Tibial nerve (tissue), 4 donors: ENCODE measurements around the gene LZTS3.

Experiments
- CTCF ChIP-seq, 5 experiments: fragments of 200-600 bp in 3 of 5; fragments of 450-650 bp in 2 of 5; sonication (generic) in 3 of 5; IDR thresholded peaks; one replicate each; pipeline ENCODE4 v1.5.1; 2016 to 2019; ENCODE audit warnings: antibody characterized with exemption in 5 of 5, mild to moderate bottlenecking in 3 of 5, moderate library complexity in 2 of 5
- EP300 ChIP-seq, 2 donors: sonication (generic); formaldehyde crosslinking; IDR thresholded peaks; one replicate each; pipeline ENCODE4 v1.6.1; 2017; ENCODE audit warnings: antibody characterized with exemption in 2 of 2, mild to moderate bottlenecking in 1 of 2
- POLR2A ChIP-seq, 2 donors: fragments of 450-650 bp; IDR thresholded peaks; one replicate each; pipeline ENCODE4 v1.6.1; 2017; ENCODE audit warnings: antibody characterized with exemption in 2 of 2, mild to moderate bottlenecking in 2 of 2, moderate library complexity in 2 of 2

GRCh38 chr20:3177746-3178485 is 4.6 kb upstream of the LZTS3 start:
- TF ChIP-seq CTCF (IDR thresholded peaks at IDR 0.05), result no peak
- TF ChIP-seq POLR2A (IDR thresholded peaks at IDR 0.05), result no peak
- TF ChIP-seq EP300 (IDR thresholded peaks at IDR 0.05), result no peak
